K562 (cell line): ENCODE measurements around the gene SUN5. TPM values are rescaled to one million over a fixed set of nuclear protein-coding genes. Genes with fewer than 3 reads are reported as not detected.

ENCODE experiments used
- ATF4 ChIP-seq: fragments of 450-650 bp; formaldehyde crosslinking; IDR thresholded peaks from 2 replicates; pipeline ENCODE4 v1.4.0; 2022; ENCODE audit warnings: mild to moderate bottlenecking, moderate library complexity
- CHCHD3 ChIP-seq: fragments of 250-450 bp; sonication (Bioruptor Pico); IDR thresholded peaks from 2 replicates; pipeline ENCODE4 v2.1.2; 2022; ENCODE audit warnings: mild to moderate bottlenecking
- ETV5 ChIP-seq: sonication (generic); formaldehyde crosslinking; IDR thresholded peaks from 2 replicates; pipeline ENCODE4 v1.4.0; 2020; ENCODE audit warnings: low read depth, mild to moderate bottlenecking, missing genetic modification reagents
- ILF3 ChIP-seq: fragments of 450-650 bp; IDR thresholded peaks from 2 replicates; pipeline ENCODE4 v1.6.1; 2018; ENCODE audit warnings: antibody characterized with exemption, mild to moderate bottlenecking, moderate library complexity, borderline replicate concordance
- IRF2 ChIP-seq: sonication (generic); formaldehyde crosslinking; IDR thresholded peaks from 2 replicates; pipeline ENCODE4 v1.8.1; 2022; ENCODE audit warnings: mild to moderate bottlenecking, missing genetic modification reagents
- MAFG ChIP-seq: fragments of 450-650 bp; conservative IDR thresholded peaks from 2 replicates; pipeline ENCODE4 v1.6.1; 2016; ENCODE audit warnings: missing genetic modification characterization, missing compliant biosample characterization
- PPARD ChIP-seq: fragments of 250-450 bp; sonication (Bioruptor Pico); IDR thresholded peaks from 2 replicates; pipeline ENCODE4 v1.8.0; 2022; ENCODE audit warnings: inconsistent platforms, mild to moderate bottlenecking, moderate library complexity
- PURB ChIP-seq: sonication (generic); formaldehyde crosslinking; IDR thresholded peaks from 2 replicates; pipeline ENCODE4 v1.9.0; 2021; ENCODE audit warnings: low read depth, mild to moderate bottlenecking, missing genetic modification reagents
- SIN3B ChIP-seq: fragments of 450-650 bp; IDR thresholded peaks from 2 replicates; pipeline ENCODE4 v1.6.1; 2017; ENCODE audit warnings: low read depth, mild to moderate bottlenecking, moderate library complexity
- SP1 ChIP-seq: sonication (generic); formaldehyde crosslinking; IDR thresholded peaks from 2 replicates; pipeline ENCODE4 v1.8.1; 2022; ENCODE audit warnings: mild to moderate bottlenecking, missing genetic modification reagents
- THAP7 ChIP-seq: fragments of 250-450 bp; sonication (Bioruptor Pico); IDR thresholded peaks from 2 replicates; pipeline ENCODE4 v1.5.0; 2021
- ZNF133 ChIP-seq: fragments of 250-450 bp; sonication (Bioruptor Pico); IDR thresholded peaks from 2 replicates; pipeline ENCODE4 v1.4.0; 2020; ENCODE audit warnings: mild to moderate bottlenecking
- polyA plus RNA-seq, 8 experiments: library from polyadenylated mRNA; depleted of rRNA in 4 of 8; stranded (reverse) in 5 of 8; unstranded in 3 of 8; fragments of >200 nt; fragmentation: Nextera tagmentation in 2 of 8; fragmentation: Illumina TruSeq in 1 of 8; extraction: Ambion mirVana in 2 of 8; extraction: Trizol in 1 of 8; gene quantifications; 2 replicates each; pipeline versions ENCODE4 v1.2.1 to v1.2.3, GENCODE V29; 2011 to 2014; ENCODE audit warnings: inconsistent platforms in 1 of 8, missing spikeins in 1 of 8
- total RNA-seq, 7 experiments: library from RNA; depleted of rRNA in 6 of 7; stranded (reverse); fragments of >200 nt in 6 of 7; fragmentation: Illumina TruSeq in 2 of 7; extraction: Trizol in 2 of 7; gene quantifications; 2 replicates each; pipeline versions ENCODE4 v1.2.1 to v1.2.3, GENCODE V29; 2011 to 2021; ENCODE audit warnings: low replicate concordance in 1 of 7
- TF ChIP-seq, protein P1 (sequence below), 2 experiments: fragments of 450-650 bp in 1 of 2; sonication (generic) in 1 of 2; formaldehyde crosslinking in 1 of 2; IDR thresholded peaks; 2 replicates each; pipeline versions ENCODE4 v1.7.1 to v1.9.0; 2016 to 2022; ENCODE audit warnings: inconsistent platforms in 1 of 2, mild to moderate bottlenecking in 1 of 2, missing genetic modification reagents in 1 of 2
- TF ChIP-seq, protein P2 (sequence below): IDR thresholded peaks from 2 replicates; pipeline ENCODE4 v1.6.1; 2014; ENCODE audit warnings: antibody characterized with exemption
- TF ChIP-seq, protein P3 (sequence below): fragments of 250-450 bp; sonication (Bioruptor Pico); IDR thresholded peaks from 2 replicates; pipeline ENCODE4 v1.4.0; 2020; ENCODE audit warnings: borderline replicate concordance

Gene SUN5
- total and polyA plus RNA-seq, 9 of the 15 experiments (the other 6 are each of a cell fraction or from before 2014, with no cell fraction given) = not detected

DNA sequence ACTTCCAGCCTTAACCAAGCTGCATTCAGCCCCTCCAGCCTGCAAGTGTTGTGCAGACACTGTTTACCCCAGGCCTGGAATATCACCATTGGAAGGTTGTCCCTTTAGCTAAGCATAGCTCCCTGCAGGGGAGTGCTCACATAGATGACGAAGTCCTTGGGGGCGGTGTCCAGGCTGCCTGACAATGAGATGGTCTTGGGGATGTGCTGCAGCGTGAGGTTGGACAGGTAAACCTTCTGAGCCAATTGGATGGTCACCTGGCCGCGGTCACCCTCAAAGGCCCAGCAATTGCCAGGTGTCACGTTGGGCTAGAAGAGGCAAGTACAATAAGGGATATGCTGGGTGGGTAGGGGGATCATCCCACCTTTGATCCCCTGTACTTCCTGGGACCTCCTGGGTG lies 18.6 kb downstream of the SUN5 start (continued):
- TF ChIP-seq, protein P1, sequence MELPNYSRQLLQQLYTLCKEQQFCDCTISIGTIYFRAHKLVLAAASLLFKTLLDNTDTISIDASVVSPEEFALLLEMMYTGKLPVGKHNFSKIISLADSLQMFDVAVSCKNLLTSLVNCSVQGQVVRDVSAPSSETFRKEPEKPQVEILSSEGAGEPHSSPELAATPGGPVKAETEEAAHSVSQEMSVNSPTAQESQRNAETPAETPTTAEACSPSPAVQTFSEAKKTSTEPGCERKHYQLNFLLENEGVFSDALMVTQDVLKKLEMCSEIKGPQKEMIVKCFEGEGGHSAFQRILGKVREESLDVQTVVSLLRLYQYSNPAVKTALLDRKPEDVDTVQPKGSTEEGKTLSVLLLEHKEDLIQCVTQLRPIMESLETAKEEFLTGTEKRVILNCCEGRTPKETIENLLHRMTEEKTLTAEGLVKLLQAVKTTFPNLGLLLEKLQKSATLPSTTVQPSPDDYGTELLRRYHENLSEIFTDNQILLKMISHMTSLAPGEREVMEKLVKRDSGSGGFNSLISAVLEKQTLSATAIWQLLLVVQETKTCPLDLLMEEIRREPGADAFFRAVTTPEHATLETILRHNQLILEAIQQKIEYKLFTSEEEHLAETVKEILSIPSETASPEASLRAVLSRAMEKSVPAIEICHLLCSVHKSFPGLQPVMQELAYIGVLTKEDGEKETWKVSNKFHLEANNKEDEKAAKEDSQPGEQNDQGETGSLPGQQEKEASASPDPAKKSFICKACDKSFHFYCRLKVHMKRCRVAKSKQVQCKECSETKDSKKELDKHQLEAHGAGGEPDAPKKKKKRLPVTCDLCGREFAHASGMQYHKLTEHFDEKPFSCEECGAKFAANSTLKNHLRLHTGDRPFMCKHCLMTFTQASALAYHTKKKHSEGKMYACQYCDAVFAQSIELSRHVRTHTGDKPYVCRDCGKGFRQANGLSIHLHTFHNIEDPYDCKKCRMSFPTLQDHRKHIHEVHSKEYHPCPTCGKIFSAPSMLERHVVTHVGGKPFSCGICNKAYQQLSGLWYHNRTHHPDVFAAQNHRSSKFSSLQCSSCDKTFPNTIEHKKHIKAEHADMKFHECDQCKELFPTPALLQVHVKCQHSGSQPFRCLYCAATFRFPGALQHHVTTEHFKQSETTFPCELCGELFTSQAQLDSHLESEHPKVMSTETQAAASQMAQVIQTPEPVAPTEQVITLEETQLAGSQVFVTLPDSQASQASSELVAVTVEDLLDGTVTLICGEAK (IDR thresholded peaks at IDR 0.05) = no peak
- TF ChIP-seq, protein P1 (CRISPR knock-in tag; IDR thresholded peaks at IDR 0.05) = no peak
- TF ChIP-seq CHCHD3 (CRISPR knock-in tag) (no peak), ATF4 (no peak), SP1 (no peak), IRF2 (CRISPR knock-in tag) (no peak), ILF3 (no peak), MAFG (no peak), PURB (CRISPR knock-in tag) (no peak), ZNF133 (CRISPR knock-in tag) (no peak), SIN3B (no peak), ETV5 (CRISPR knock-in tag) (no peak), PPARD (CRISPR knock-in tag) (no peak), THAP7 (no peak)
- TF ChIP-seq, protein P2, sequence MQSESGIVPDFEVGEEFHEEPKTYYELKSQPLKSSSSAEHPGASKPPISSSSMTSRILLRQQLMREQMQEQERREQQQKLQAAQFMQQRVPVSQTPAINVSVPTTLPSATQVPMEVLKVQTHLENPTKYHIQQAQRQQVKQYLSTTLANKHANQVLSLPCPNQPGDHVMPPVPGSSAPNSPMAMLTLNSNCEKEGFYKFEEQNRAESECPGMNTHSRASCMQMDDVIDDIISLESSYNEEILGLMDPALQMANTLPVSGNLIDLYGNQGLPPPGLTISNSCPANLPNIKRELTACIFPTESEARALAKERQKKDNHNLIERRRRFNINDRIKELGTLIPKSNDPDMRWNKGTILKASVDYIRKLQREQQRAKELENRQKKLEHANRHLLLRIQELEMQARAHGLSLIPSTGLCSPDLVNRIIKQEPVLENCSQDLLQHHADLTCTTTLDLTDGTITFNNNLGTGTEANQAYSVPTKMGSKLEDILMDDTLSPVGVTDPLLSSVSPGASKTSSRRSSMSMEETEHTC = no peak
- TF ChIP-seq, protein P3, sequence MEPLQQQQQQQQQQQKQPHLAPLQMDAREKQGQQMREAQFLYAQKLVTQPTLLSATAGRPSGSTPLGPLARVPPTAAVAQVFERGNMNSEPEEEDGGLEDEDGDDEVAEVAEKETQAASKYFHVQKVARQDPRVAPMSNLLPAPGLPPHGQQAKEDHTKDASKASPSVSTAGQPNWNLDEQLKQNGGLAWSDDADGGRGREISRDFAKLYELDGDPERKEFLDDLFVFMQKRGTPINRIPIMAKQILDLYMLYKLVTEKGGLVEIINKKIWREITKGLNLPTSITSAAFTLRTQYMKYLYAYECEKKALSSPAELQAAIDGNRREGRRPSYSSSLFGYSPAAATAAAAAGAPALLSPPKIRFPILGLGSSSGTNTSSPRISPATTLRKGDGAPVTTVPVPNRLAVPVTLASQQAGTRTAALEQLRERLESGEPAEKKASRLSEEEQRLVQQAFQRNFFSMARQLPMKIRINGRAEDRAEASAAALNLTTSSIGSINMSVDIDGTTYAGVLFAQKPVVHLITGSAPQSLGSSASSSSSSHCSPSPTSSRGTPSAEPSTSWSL (CRISPR knock-in tag) = no peak
